ENCODE results near the gene TMEM144. TPM values are rescaled to one million over a fixed set of nuclear protein-coding genes. Genes with fewer than 3 reads are reported as not detected.

The TMEM144 gene
- total and polyA plus RNA-seq, 2 experiments from 2014 or later: 1.6 to 2.4 TPM

GRCh38 chr4:158181906-158182305 is 28.4 kb upstream of the TMEM144 start:
- H4K20me1 ChIP-seq (ENCODE audit: insufficient read depth): no peaks in the 10 kb centered on the region
- no peaks in the 10 kb centered on the region for H3F3A ChIP-seq (ENCODE audit: insufficient read depth)
- no peak for DNase-seq
- H3K79me2 ChIP-seq (ENCODE audit: insufficient read depth): no peaks in the 10 kb centered on the region
- H3K4me3 ChIP-seq: no peak overlapping the region
- no peak for TF ChIP-seq EZH2 (IDR thresholded peaks at IDR 0.05; ENCODE audit: insufficient read depth, poor library complexity, severe bottlenecking)
- no peak for TF ChIP-seq EZH2phosphoT487 (IDR thresholded peaks at IDR 0.05; ENCODE audit: insufficient read depth, low read depth)
- no peaks in the 10 kb centered on the region for H3K4me1 ChIP-seq (ENCODE audit: insufficient read depth)
- WGBS, 2 experiments (ENCODE audit: low coverage in 1 of 2, low lambda C conversion rate in 2 of 2, missing lambda C conversion rate in 2 of 2): 86 to 93% methylated on average over 5 of the region's 5 CpGs
- H3K4me2 ChIP-seq (ENCODE audit: unreplicated experiment): no peak overlapping the region
- H3K9me3 ChIP-seq (ENCODE audit: low read depth): no peaks in the 10 kb centered on the region
- H3K9ac ChIP-seq: no peak overlapping the region
- in situ Hi-C loops (cut with MboI): no loop called here
- peak overlapping the region; percentile 90 for H2AFZ ChIP-seq
- no peaks in the 10 kb centered on the region for H3K27me3 ChIP-seq (replicated peaks; ENCODE audit: insufficient read depth)
- no peak overlapping the region for H3K27ac ChIP-seq
- no peaks in the 10 kb centered on the region for H3K36me3 ChIP-seq (ENCODE audit: low read depth)
- no peaks in the 10 kb centered on the region for H3K9me2 ChIP-seq (ENCODE audit: insufficient read depth)

- H3K27me3 ChIP-seq (replicated peaks; ENCODE audit: insufficient read depth): no peaks in the 10 kb centered on the region
- H3K79me2 ChIP-seq (ENCODE audit: insufficient read depth): no peaks in the 10 kb centered on the region
- H3K4me2 ChIP-seq (ENCODE audit: unreplicated experiment): peak overlapping the region; percentile 44
- no peaks in the 10 kb centered on the region for H3K9me3 ChIP-seq (ENCODE audit: low read depth)
- no peak for TF ChIP-seq EZH2 (IDR thresholded peaks at IDR 0.05; ENCODE audit: insufficient read depth, poor library complexity, severe bottlenecking)
- TF ChIP-seq EZH2phosphoT487 (IDR thresholded peaks at IDR 0.05; ENCODE audit: insufficient read depth, low read depth): no peak
- peak overlapping the region; percentile 90 for H2AFZ ChIP-seq
- no peaks in the 10 kb centered on the region for H4K20me1 ChIP-seq (ENCODE audit: insufficient read depth)
- H3K9me2 ChIP-seq (ENCODE audit: insufficient read depth): no peaks in the 10 kb centered on the region
- WGBS, 2 experiments (ENCODE audit: low coverage in 1 of 2, low lambda C conversion rate in 2 of 2, missing lambda C conversion rate in 2 of 2): 47 to 71% methylated on average over 15 of the region's 15 CpGs
- peak overlapping the region; percentile 39; the same call in 1 of the 2 replicates for H3K9ac ChIP-seq
- no peak overlapping the region for H3K27ac ChIP-seq
- H3K4me3 ChIP-seq: peak overlapping the region; percentile 55
- peak; percentile 73 for DNase-seq
- H3K36me3 ChIP-seq (ENCODE audit: low read depth): no peaks in the 10 kb centered on the region
- H3F3A ChIP-seq (ENCODE audit: insufficient read depth): no peaks in the 10 kb centered on the region
- no peaks in the 10 kb centered on the region for H3K4me1 ChIP-seq (ENCODE audit: insufficient read depth)
- in situ Hi-C loops (cut with MboI): no loop called here
These were observed 27.6 kb upstream of the TMEM144 start for GRCh38 chr4:158182736-158183135.

DNA sequence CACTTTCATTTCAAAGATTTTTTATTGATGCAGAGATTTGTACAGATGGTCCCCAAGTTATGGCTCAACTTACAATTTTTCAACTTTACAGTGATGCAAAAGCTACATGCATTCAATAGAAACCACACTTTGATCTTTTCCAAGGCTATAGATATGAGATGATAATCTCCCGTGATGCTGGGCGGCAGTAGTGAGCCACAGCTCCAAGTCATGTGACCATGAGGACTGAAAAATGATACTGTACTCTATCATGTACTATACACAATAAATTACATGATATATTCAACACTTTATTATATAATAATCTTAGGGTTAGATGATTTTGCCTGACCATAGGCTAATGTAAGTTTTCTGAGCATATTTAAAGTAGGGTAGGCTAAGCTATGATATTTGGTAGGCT is 23.5 kb upstream of the TMEM144 start:
- no peaks in the 10 kb centered on the region for H4K20me1 ChIP-seq (ENCODE audit: insufficient read depth)
- H3K27me3 ChIP-seq (replicated peaks; ENCODE audit: insufficient read depth): no peaks in the 10 kb centered on the region
- TF ChIP-seq EZH2 (IDR thresholded peaks at IDR 0.05; ENCODE audit: insufficient read depth, poor library complexity, severe bottlenecking): no peak
- no peak for TF ChIP-seq EZH2phosphoT487 (IDR thresholded peaks at IDR 0.05; ENCODE audit: insufficient read depth, low read depth)
- H3K4me3 ChIP-seq: no peak overlapping the region
- no peak overlapping the region for H3K4me2 ChIP-seq (ENCODE audit: unreplicated experiment)
- no peak overlapping the region for H2AFZ ChIP-seq
- in situ Hi-C loops (cut with MboI): no loop called here
- 56 to 69% methylated on average over 2 of the region's 2 CpGs for WGBS, 2 experiments (ENCODE audit: low coverage in 1 of 2, low lambda C conversion rate in 2 of 2, missing lambda C conversion rate in 2 of 2)
- DNase-seq: no peak
- H3K4me1 ChIP-seq (ENCODE audit: insufficient read depth): no peaks in the 10 kb centered on the region
- H3K9me2 ChIP-seq (ENCODE audit: insufficient read depth): no peaks in the 10 kb centered on the region
- H3K27ac ChIP-seq: no peak overlapping the region
- H3K9ac ChIP-seq: no peak overlapping the region
- H3K9me3 ChIP-seq (ENCODE audit: low read depth): no peaks in the 10 kb centered on the region
- H3K36me3 ChIP-seq (ENCODE audit: low read depth): no peaks in the 10 kb centered on the region
- no peaks in the 10 kb centered on the region for H3K79me2 ChIP-seq (ENCODE audit: insufficient read depth)
- H3F3A ChIP-seq (ENCODE audit: insufficient read depth): no peaks in the 10 kb centered on the region

- H3K9me3 ChIP-seq (ENCODE audit: low read depth): no peaks in the 10 kb centered on the region
- H3K36me3 ChIP-seq (ENCODE audit: low read depth): no peaks in the 10 kb centered on the region
- no peaks in the 10 kb centered on the region for H3K79me2 ChIP-seq (ENCODE audit: insufficient read depth)
- H3K4me2 ChIP-seq (ENCODE audit: unreplicated experiment): no peak overlapping the region
- H3K9me2 ChIP-seq (ENCODE audit: insufficient read depth): no peaks in the 10 kb centered on the region
- no peaks in the 10 kb centered on the region for H3F3A ChIP-seq (ENCODE audit: insufficient read depth)
- no peak overlapping the region for H2AFZ ChIP-seq
- no peak overlapping the region for H3K9ac ChIP-seq
- H3K27ac ChIP-seq: no peak overlapping the region
- H3K27me3 ChIP-seq (replicated peaks; ENCODE audit: insufficient read depth): no peaks in the 10 kb centered on the region
- WGBS, 2 experiments (ENCODE audit: low coverage in 1 of 2, low lambda C conversion rate in 2 of 2, missing lambda C conversion rate in 2 of 2): 95 to 100% methylated on average over 1 of the region's 1 CpG
- TF ChIP-seq EZH2 (IDR thresholded peaks at IDR 0.05; ENCODE audit: insufficient read depth, poor library complexity, severe bottlenecking) (no peak), EZH2phosphoT487 (IDR thresholded peaks at IDR 0.05; ENCODE audit: insufficient read depth, low read depth) (no peak)
- H3K4me1 ChIP-seq (ENCODE audit: insufficient read depth): no peaks in the 10 kb centered on the region
- no peak overlapping the region for H3K4me3 ChIP-seq
- H4K20me1 ChIP-seq (ENCODE audit: insufficient read depth): no peaks in the 10 kb centered on the region
- in situ Hi-C loops (cut with MboI): no loop called here
- DNase-seq: no peak
These were observed 20.9 kb upstream of the TMEM144 start for GRCh38 chr4:158189422-158189821.

- 74% methylated on average over 2 of the region's 2 CpGs for WGBS, 2 experiments (ENCODE audit: low coverage in 1 of 2, low lambda C conversion rate in 2 of 2, missing lambda C conversion rate in 2 of 2)
These were observed 19.6 kb upstream of the TMEM144 start for GRCh38 chr4:158190718-158191117.

More at GRCh38 chr4:158190718-158191117, 19.6 kb upstream of the TMEM144 start:
- H2AFZ ChIP-seq: no peak overlapping the region
- in situ Hi-C loops (cut with MboI): no loop called here
- no peak overlapping the region for H3K27ac ChIP-seq
- no peaks in the 10 kb centered on the region for H3K27me3 ChIP-seq (replicated peaks; ENCODE audit: insufficient read depth)
- no peaks in the 10 kb centered on the region for H3K4me1 ChIP-seq (ENCODE audit: insufficient read depth)
- no peak overlapping the region for H3K9ac ChIP-seq
- no peak for DNase-seq
- no peaks in the 10 kb centered on the region for H3K79me2 ChIP-seq (ENCODE audit: insufficient read depth)
- no peaks in the 10 kb centered on the region for H3F3A ChIP-seq (ENCODE audit: insufficient read depth)
- no peak overlapping the region for H3K4me2 ChIP-seq (ENCODE audit: unreplicated experiment)
- TF ChIP-seq EZH2 (IDR thresholded peaks at IDR 0.05; ENCODE audit: insufficient read depth, poor library complexity, severe bottlenecking) (no peak), EZH2phosphoT487 (IDR thresholded peaks at IDR 0.05; ENCODE audit: insufficient read depth, low read depth) (no peak)
- H3K9me3 ChIP-seq (ENCODE audit: low read depth): no peaks in the 10 kb centered on the region
- H3K36me3 ChIP-seq (ENCODE audit: low read depth): no peaks in the 10 kb centered on the region
- no peaks in the 10 kb centered on the region for H4K20me1 ChIP-seq (ENCODE audit: insufficient read depth)
- H3K9me2 ChIP-seq (ENCODE audit: insufficient read depth): no peaks in the 10 kb centered on the region
- no peak overlapping the region for H3K4me3 ChIP-seq

Data from GM23248 (cell line).